Small intestine (tissue), 7 donors: ENCODE measurements around the gene BRCA1. TPM values are rescaled to one million over a fixed set of nuclear protein-coding genes. Genes with fewer than 3 reads are reported as not detected.
"Not testable (repeated sequence)": the region's sequence is repeated elsewhere in the genome, so short reads cannot be mapped to it uniquely, and the experiment has no call there.

Experiments used
- DNase-seq, 2 donors: peaks; one replicate each; pipeline versions ENCODE4 v3.0.0 to v3.0.0-alpha.2; 2013
- FAIRE-seq: peaks from 2 replicates; lab custom pipeline; 2012; peaks lifted over from hg19 to GRCh38; lab: Jason Lieb, UNC
- H3K27ac ChIP-seq, 3 donors: one replicate each; pipeline ENCODE4 v1.5.1; 2013; ENCODE audit warnings: low read length in 2 of 3, mild to moderate bottlenecking in 2 of 3, control low read depth in 1 of 3, inconsistent platforms in 1 of 3, low read depth in 1 of 3, moderate library complexity in 1 of 3
- H3K27me3 ChIP-seq, 3 donors: one replicate each; pipeline ENCODE4 v1.6.1; 2013; ENCODE audit warnings: low read length in 3 of 3, inconsistent platforms in 1 of 3; ENCODE audit not compliant: control insufficient read depth in 3 of 3, insufficient read depth in 3 of 3
- H3K36me3 ChIP-seq, 3 donors: one replicate each; pipeline ENCODE4 v1.6.1; 2013; ENCODE audit warnings: low read length in 3 of 3, inconsistent platforms in 1 of 3, low read depth in 1 of 3, mild to moderate bottlenecking in 1 of 3, moderate library complexity in 1 of 3; ENCODE audit not compliant: control insufficient read depth in 3 of 3, insufficient read depth in 2 of 3
- H3K4me1 ChIP-seq, 3 donors: one replicate each; pipeline ENCODE4 v1.6.1; 2013; ENCODE audit warnings: low read length in 2 of 3, inconsistent platforms in 1 of 3, low read depth in 1 of 3, mild to moderate bottlenecking in 1 of 3, moderate library complexity in 1 of 3; ENCODE audit not compliant: control insufficient read depth in 3 of 3, insufficient read depth in 2 of 3
- H3K4me3 ChIP-seq, 3 donors: one replicate each; pipeline ENCODE4 v1.5.1; 2013; ENCODE audit warnings: low read length in 3 of 3, control low read depth in 1 of 3, inconsistent platforms in 1 of 3, low read depth in 1 of 3, mild to moderate bottlenecking in 1 of 3, moderate library complexity in 1 of 3
- H3K9me3 ChIP-seq, 2 donors: one replicate each; pipeline ENCODE4 v1.6.1; 2013; ENCODE audit warnings: low read depth in 1 of 2, low read length in 1 of 2; ENCODE audit not compliant: control insufficient read depth in 2 of 2, insufficient read depth in 1 of 2
- whole genome bisulfite sequencing, 3 donors: extraction: QIAGEN DNeasy Blood & Tissue Kit; methylation state at CpG; one replicate each; pipeline ENCODE4 v1.1.7; 2013; 5-methylcytosine and 5-hydroxymethylcytosine counted together
- polyA plus RNA-seq, 4 donors: library from polyadenylated mRNA; stranded (reverse) in 3 of 4; unstranded in 1 of 4; fragments of 200-250 nt in 3 of 4; fragments of 120-200 nt in 1 of 4; gene quantifications; one replicate each; pipeline versions ENCODE4 v1.2.1 to v1.2.3, GENCODE V29; 2013
- donor health status: healthy with polysubstance abuse.
- donor health status: control.
- donor health status: control.
- donor health status: Bipolar disorder and iron deficiency.
- donor health status: healthy.

The BRCA1 gene
- polyA plus RNA-seq, 4 donors = 0.45 to 12.4 (median 5.5) TPM

DNA sequence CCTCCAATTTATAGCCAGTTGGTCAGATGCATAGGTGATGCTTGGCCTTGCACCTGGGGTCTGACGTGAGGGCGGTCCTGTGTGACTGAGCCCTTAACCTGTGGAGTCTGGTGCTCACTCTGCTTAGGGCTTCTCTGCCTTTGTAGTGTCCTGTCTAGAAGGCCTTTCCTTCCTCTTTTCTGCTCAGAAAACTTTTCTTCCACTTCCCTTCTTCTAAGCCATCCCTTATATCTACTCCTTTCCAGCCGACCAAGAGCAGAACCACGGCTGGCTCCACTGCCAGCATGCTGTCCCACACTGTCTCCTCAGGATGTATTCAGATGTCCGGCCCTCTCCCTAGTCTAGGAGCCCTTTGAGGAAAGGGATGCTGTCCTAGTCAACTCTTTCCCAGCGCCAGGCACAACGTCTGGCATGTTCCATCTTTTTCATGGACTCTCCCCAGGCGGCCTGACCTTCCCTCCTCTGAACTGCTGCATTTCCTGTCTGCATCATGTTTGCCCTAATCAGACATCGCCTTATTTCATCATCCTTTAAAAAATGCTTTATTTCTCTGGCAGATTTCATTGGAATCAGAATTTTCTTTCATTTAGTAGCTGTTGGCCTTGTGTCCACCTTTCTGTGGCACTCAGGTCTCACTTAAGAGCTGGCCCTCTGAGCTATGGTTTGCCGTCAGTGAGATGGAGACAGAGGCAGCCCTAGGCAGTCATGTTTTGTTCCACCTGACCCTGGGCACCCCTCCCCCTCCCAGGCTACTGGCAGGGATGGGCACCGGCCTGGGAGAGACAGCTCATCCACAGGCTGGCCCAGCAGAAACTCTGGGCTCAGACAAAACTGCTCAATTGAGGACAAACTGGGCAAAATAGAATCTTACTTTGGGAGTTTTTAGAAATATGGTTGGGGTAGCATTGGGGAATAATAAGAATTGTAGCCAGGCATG is 15.5 kb upstream of the BRCA1 start:
- FAIRE-seq (no peak), DNase-seq (no peak)
- H3K4me3 ChIP-seq = no peak overlapping the region
- H3K27ac ChIP-seq = no peak overlapping the region
- no peaks in the 10 kb centered on the region for H3K27me3 ChIP-seq
- H3K9me3 ChIP-seq = peaks cover 0 to 3% of the 10 kb centered on the region in 2 donors
- 86 to 88% (median 88%) methylated on average over 11 of the region's 11 CpGs for WGBS, 3 donors
- H3K4me1 ChIP-seq = no peaks in the 10 kb centered on the region
- peaks cover 2 to 49% (median 6%) of the 10 kb centered on the region in 3 donors for H3K36me3 ChIP-seq

DNA sequence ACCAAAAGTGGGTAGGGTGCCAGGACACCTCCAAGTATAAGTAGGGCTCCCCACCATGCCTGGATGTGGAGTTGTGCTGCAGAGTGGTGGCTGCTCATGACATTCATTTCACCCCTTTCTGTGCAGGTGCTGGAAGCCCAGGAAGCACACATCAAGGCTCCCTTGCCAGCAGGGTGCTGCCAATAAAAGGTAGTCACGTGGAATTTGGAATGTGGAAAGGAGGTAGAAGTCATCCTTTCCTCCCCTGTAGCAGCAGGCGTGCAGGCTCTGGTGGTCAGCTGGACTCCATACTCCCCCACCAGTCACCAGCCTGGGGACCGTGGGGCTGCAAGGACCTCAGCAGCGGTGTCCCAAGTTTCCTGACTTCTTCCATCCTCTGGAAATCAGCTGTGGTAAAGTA is 13.4 kb upstream of the BRCA1 start:
- not testable (repeated sequence) for DNase-seq, H3K9me3 ChIP-seq, H3K27ac ChIP-seq, H3K4me3 ChIP-seq, H3K27me3 ChIP-seq, FAIRE-seq, H3K4me1 ChIP-seq
- H3K36me3 ChIP-seq = peaks cover 5 to 55% (median 6%) of the 10 kb centered on the region in 3 donors
- WGBS, 3 donors = 86 to 92% (median 88%) methylated on average over 4 of the region's 4 CpGs

DNA sequence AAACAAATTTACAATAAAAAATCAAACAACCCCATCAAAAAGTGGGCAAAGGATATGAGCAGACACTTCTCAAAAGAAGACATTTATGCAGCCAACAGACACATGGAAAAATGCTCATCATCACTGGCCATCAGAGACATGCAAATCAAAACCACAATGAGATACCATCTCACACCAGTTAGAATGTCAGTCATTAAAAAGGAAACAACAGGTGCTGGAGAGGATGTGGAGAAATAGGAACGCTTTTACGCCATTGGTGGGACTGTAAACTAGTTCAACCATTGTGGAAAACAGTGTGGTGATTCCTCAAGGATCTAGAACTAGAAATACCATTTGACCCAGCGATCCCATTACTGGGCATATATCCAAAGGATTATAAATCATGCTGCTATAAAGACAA is 11.4 kb upstream of the BRCA1 start:
- H3K27ac ChIP-seq, H3K4me3 ChIP-seq, DNase-seq, H3K9me3 ChIP-seq, FAIRE-seq, H3K27me3 ChIP-seq, H3K4me1 ChIP-seq: not testable (repeated sequence)
- 63 to 72% (median 70%) methylated on average over 3 of the region's 3 CpGs for WGBS, 3 donors
- H3K36me3 ChIP-seq = peaks cover 3 to 59% (median 6%) of the 10 kb centered on the region in 3 donors

DNA sequence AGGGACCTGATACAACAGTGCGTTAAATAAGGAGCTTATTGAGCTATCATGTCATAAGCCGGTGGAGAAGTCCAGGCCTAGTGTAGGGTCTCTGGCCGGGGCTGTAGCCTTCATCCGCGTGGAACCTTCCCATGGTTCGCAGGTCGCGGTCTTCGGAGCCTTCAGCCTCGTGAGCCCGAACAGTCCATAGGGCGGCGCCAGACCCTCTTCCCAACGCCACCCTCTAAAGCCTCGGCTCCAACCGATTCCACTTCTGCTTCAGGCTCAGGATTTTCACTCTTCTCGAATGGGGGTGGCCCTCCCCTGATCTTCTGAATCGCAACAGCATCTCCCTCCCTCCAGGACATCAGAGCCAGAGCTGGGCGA is 10.3 kb upstream of the BRCA1 start:
- Histone ChIP-seq H3K4me1 (no peaks in the 10 kb centered on the region), H3K9me3 (peaks cover 0 to 9% of the 10 kb centered on the region in 2 donors), H3K4me3 (no peak overlapping the region), H3K27me3 (no peaks in the 10 kb centered on the region), H3K27ac (no peak overlapping the region), H3K36me3 (peaks cover 2 to 52% (median 3%) of the 10 kb centered on the region in 3 donors)
- DNase-seq (no peak), FAIRE-seq (no peak)
- 97 to 98% (median 98%) methylated on average over 16 to 19 of the region's 19 CpGs for WGBS, 3 donors

DNA sequence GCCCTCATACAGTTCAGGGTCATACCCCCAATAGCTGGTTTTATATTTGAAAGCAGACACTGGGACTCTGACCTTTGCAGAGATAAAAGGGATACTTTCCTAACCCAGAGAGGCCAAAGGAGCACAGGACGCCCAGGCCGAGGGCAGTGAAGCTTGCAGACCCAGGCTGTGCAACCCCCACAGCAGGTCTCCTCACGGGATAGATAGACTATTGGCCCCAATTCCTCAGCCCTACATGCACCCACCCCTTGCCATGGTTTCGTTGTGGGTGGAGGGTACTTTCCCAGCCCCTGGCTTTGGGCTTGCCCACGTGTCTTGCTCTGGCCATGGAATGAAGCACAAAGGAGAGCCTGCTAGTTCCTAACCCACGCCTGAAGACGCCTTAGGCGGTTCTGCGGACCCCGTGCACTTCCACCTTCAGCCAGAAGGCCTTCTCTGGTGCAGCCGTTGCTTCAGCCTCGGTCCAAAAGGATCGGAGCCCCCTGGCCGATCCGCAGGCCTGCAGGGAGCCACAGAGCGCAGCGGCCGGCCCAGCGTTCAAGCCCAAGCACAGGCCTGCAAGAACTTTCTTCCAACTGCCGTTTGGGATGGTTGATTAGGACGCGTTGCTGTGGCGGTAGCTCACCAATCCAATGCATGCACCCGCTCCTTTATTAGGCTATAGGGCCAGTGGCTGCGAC is 9.8 kb upstream of the BRCA1 start:
- Histone ChIP-seq H3K9me3 (peaks cover 0 to 9% of the 10 kb centered on the region in 2 donors), H3K27me3 (no peaks in the 10 kb centered on the region), H3K4me1 (no peaks in the 10 kb centered on the region), H3K36me3 (peaks cover 2 to 52% (median 3%) of the 10 kb centered on the region in 3 donors), H3K27ac (no peak overlapping the region), H3K4me3 (no peak overlapping the region)
- WGBS, 3 donors = 94 to 97% (median 96%) methylated on average over 21 to 25 of the region's 25 CpGs
- FAIRE-seq (no peak), DNase-seq (no peak)

DNA sequence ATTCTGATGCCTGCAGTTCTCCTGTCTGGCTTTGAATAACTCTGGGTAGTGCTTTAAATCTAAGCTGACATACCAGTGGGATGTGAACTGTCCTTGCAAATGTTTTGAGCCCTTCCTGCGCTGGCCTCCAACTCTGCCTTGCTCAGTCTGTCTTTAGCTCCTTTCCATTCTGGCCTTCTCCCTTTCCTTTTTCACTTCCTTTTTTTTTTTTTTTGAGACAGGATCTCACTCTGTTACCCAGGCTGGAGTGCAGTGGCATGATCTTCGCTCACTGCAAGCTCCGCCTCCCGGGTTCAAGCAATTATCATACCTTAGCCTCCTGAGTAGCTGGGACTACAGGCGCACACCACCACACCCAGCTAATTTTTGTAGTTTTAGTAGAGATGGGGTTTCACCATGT is 8.3 kb upstream of the BRCA1 start:
- not testable (repeated sequence) for H3K27me3 ChIP-seq, FAIRE-seq, H3K4me1 ChIP-seq, H3K4me3 ChIP-seq, H3K27ac ChIP-seq, DNase-seq, H3K9me3 ChIP-seq
- 96 to 98% (median 97%) methylated on average over 5 of the region's 5 CpGs for WGBS, 3 donors
- peaks cover 2 to 53% (median 5%) of the 10 kb centered on the region in 3 donors for H3K36me3 ChIP-seq

DNA sequence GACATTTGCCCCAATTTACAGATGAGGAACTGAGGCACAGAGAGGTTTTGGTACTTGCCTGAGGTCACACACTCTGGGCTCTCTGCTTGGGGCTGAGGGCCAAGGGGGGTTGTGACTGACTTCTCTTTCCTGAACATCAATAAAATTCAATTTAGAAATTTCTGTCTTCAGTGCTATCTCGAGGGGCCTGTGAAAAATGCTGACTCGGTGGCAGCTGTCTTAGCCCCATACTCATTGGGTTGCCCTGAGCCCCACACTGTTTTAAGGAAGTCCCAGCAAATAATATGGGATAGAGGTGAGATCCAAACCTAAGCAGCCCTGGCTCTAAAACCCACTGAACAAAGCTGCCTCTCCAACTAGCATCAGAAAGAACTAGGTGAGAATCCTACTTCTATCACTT is 7.0 kb upstream of the BRCA1 start:
- Histone ChIP-seq H3K36me3 (peaks cover 2 to 61% (median 5%) of the 10 kb centered on the region in 3 donors), H3K27ac (no peak overlapping the region), H3K4me3 (no peak overlapping the region), H3K4me1 (peaks cover 0 to 2% (median 0%) of the 10 kb centered on the region in 3 donors), H3K27me3 (no peaks in the 10 kb centered on the region), H3K9me3 (peaks cover 0 to 13% of the 10 kb centered on the region in 2 donors)
- FAIRE-seq = no peak
- WGBS, 3 donors = 82 to 90% (median 89%) methylated on average over 2 of the region's 2 CpGs
- DNase-seq = no peak

DNA sequence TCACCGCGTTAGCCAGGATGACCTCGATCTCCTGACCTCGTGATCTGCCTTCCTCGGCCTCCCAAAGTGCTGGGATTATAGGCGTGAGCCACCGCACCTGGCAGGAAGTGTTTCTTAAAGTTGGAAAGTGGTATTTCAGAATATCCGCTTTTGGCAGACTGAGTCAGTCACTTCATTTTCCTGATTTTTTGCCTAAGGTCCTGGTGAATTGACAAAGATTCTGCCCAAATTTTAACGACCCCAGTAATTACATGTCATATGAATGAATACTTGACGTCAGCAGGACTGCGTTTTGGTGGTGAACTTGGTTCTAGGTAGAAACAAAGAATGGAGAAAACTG is 4.5 kb upstream of the BRCA1 start:
- FAIRE-seq = no peak
- peak overlapping the region in 1 of 3 donors; percentile 24 for H3K27ac ChIP-seq

More for the DNA sequence above, 4.5 kb upstream of the BRCA1 start:
- no peak overlapping the region for H3K4me3 ChIP-seq
- peaks cover 0 to 54% (median 2%) of the 10 kb centered on the region in 3 donors for H3K36me3 ChIP-seq
- H3K9me3 ChIP-seq = peaks cover 0 to 6% of the 10 kb centered on the region in 2 donors
- no peak for DNase-seq
- WGBS, 3 donors = 79 to 82% (median 80%) methylated on average over 11 of the region's 11 CpGs
- no peaks in the 10 kb centered on the region for H3K27me3 ChIP-seq
- peaks cover 2 to 7% (median 2%) of the 10 kb centered on the region in 3 donors for H3K4me1 ChIP-seq
